K562 (cell line): Measurements from ENCODE around the gene SMARCB1. TPM values are rescaled to one million over a fixed set of nuclear protein-coding genes. Genes with fewer than 3 reads are reported as not detected.

Experiments used
- ATF7 ChIP-seq: fragments of 450-650 bp; IDR thresholded peaks from 2 replicates; pipeline ENCODE4 v1.7.1; 2014; ENCODE audit warnings: mild to moderate bottlenecking, moderate library complexity
- HMG20A ChIP-seq: fragments of 450-650 bp; formaldehyde crosslinking; conservative IDR thresholded peaks from 2 replicates; pipeline ENCODE4 v1.4.0; 2020; ENCODE audit warnings: mild to moderate bottlenecking, mixed read lengths
- LARP7 ChIP-seq: fragments of 450-650 bp; IDR thresholded peaks from 2 replicates; pipeline ENCODE4 v1.6.1; 2016
- MXI1 ChIP-seq: IDR thresholded peaks from 2 replicates; pipeline ENCODE4 v1.6.1; 2011; ENCODE audit warnings: low read depth, mild to moderate bottlenecking, improper control_type of control experiment, low read length
- NR2C1 ChIP-seq, 2 experiments: fragments of 450-650 bp; IDR thresholded peaks; 2 replicates each; pipeline ENCODE4 v1.6.1; 2017; ENCODE audit warnings: mild to moderate bottlenecking in 2 of 2, antibody characterized with exemption in 1 of 2, inconsistent platforms in 1 of 2, missing compliant biosample characterization in 1 of 2, missing genetic modification characterization in 1 of 2
- NR2F6 ChIP-seq: fragments of 450-650 bp; formaldehyde crosslinking; IDR thresholded peaks from 2 replicates; pipeline ENCODE4 v1.4.0; 2020; ENCODE audit warnings: mild to moderate bottlenecking
- RFX7 ChIP-seq: fragments of 250-450 bp; sonication (Bioruptor Pico); IDR thresholded peaks from 2 replicates; pipeline ENCODE4 v1.5.1; 2021; ENCODE audit warnings: mild to moderate bottlenecking
- SIN3A ChIP-seq, 2 experiments: fragments of 150-350 bp in 1 of 2; IDR thresholded peaks; 2 replicates each; pipeline ENCODE4 v1.6.1; 2011 to 2016; ENCODE audit warnings: borderline replicate concordance in 2 of 2, low read depth in 2 of 2, low read length in 2 of 2, mild to moderate bottlenecking in 2 of 2, moderate library complexity in 2 of 2; ENCODE audit not compliant: control insufficient read depth in 1 of 2
- TGIF2 ChIP-seq: sonication (generic); formaldehyde crosslinking; IDR thresholded peaks from 2 replicates; pipeline ENCODE4 v1.8.1; 2022; ENCODE audit warnings: mild to moderate bottlenecking, missing genetic modification reagents, moderate library complexity
- THRB ChIP-seq: fragments of 450-650 bp; formaldehyde crosslinking; conservative IDR thresholded peaks from 2 replicates; pipeline ENCODE4 v1.4.0; 2022; ENCODE audit warnings: mild to moderate bottlenecking, missing genetic modification characterization
- ZC3H11A ChIP-seq: IDR thresholded peaks from 2 replicates; pipeline ENCODE4 v1.6.1; 2012; ENCODE audit warnings: low read depth, low read length, improper control_type of control experiment
- ZC3H8 ChIP-seq: fragments of 450-650 bp; IDR thresholded peaks from 2 replicates; pipeline ENCODE4 v1.6.1; 2017
- ZNF140 ChIP-seq: fragments of 250-450 bp; sonication (Bioruptor Pico); IDR thresholded peaks from 2 replicates; pipeline ENCODE4 v1.8.0; 2021; ENCODE audit warnings: moderate library complexity, mild to moderate bottlenecking, inconsistent platforms
- ZNF347 ChIP-seq: fragments of 450-650 bp; formaldehyde crosslinking; IDR thresholded peaks from 2 replicates; pipeline ENCODE4 v1.4.0; 2020; ENCODE audit warnings: low read depth, mild to moderate bottlenecking, moderate library complexity
- ZNF398 ChIP-seq: fragments of 250-450 bp; sonication (Bioruptor Pico); IDR thresholded peaks from 2 replicates; pipeline ENCODE4 v1.8.0; 2021; ENCODE audit warnings: moderate library complexity, mild to moderate bottlenecking, inconsistent platforms
- ZNF518B ChIP-seq: fragments of 250-450 bp; sonication (Bioruptor Pico); IDR thresholded peaks from 2 replicates; pipeline ENCODE4 v1.5.0; 2021; ENCODE audit warnings: mild to moderate bottlenecking, moderate library complexity
- polyA plus RNA-seq, 8 experiments: library from polyadenylated mRNA; depleted of rRNA in 4 of 8; stranded (reverse) in 5 of 8; unstranded in 3 of 8; fragments of >200 nt; fragmentation: Nextera tagmentation in 2 of 8; fragmentation: Illumina TruSeq in 1 of 8; extraction: Ambion mirVana in 2 of 8; extraction: Trizol in 1 of 8; gene quantifications; 2 replicates each; pipeline versions ENCODE4 v1.2.1 to v1.2.3, GENCODE V29; 2011 to 2014; ENCODE audit warnings: inconsistent platforms in 1 of 8, missing spikeins in 1 of 8
- total RNA-seq, 7 experiments: library from RNA; depleted of rRNA in 6 of 7; stranded (reverse); fragments of >200 nt in 6 of 7; fragmentation: Illumina TruSeq in 2 of 7; extraction: Trizol in 2 of 7; gene quantifications; 2 replicates each; pipeline versions ENCODE4 v1.2.1 to v1.2.3, GENCODE V29; 2011 to 2021; ENCODE audit warnings: low replicate concordance in 1 of 7
- TF ChIP-seq, protein P1 (sequence below): fragments of 250-450 bp; sonication (Bioruptor Pico); IDR thresholded peaks from 2 replicates; pipeline ENCODE4 v1.8.0; 2022; ENCODE audit warnings: moderate library complexity, mild to moderate bottlenecking, inconsistent platforms

SMARCB1 gene
- total and polyA plus RNA-seq, 9 of the 15 experiments (the other 6 are each of a cell fraction or from before 2014, with no cell fraction given), result 1.2 to 113 (median 65.4) TPM

DNA sequence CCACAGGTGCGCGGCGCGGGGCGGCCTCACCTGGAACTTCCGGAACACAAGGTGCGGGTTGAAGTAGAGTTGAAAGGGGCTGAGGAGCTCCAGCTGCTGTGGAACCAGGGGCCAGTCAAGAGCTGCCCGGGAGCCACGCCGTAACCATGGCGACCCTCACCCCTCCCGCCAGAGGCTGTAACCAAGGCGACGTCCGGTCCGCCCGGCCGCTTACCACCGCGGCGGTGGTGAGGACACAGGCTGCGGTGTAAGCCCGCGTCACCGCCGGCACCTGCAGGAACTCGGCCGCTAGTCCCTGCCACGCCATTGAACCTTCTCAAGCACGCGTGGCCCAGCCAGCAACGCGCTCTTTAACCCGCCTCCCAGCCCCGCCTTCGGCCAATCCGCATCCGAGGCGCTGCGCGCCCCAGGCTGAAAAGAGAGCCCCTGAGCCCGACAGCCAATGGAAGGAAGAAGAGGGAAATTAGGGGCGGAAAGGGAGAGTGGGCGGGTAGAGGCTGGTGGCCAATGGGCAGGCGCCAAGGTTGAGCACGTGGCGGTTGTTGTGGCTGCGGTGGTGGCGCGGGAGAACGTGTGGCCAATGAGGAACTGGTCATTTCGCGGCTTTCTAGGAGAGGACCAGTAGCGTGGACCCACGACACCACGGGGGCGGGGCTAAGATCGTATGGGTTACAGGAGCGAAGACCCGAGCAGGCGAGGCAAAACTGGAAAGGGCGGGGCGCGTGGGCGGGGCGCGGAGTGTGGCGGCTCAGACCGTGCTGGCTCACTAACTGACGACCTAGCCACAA, 52.1 kb downstream of the SMARCB1 start, which contains the start of gene DERL3 (continued):
- TF ChIP-seq NR2F6 (no peak), SIN3A (IDR thresholded peaks at IDR 0.05; ENCODE audit: borderline replicate concordance in 2 of 2, control insufficient read depth in 1 of 2, low read depth in 2 of 2, low read length in 2 of 2) (peak; percentile 64 to 90; a peak in 2 of 4 replicates), RFX7 (CRISPR knock-in tag) (no peak), ZNF347 (no peak), HMG20A (no peak), NR2C1 (IDR thresholded peaks at IDR 0.05) (no peak), NR2C1 (tag; IDR thresholded peaks at IDR 0.05) (no peak), ATF7 (peak; percentile 70), THRB (CRISPR knock-in tag) (no peak), ZNF140 (no peak), ZC3H8 (no peak), ZNF398 (CRISPR knock-in tag) (no peak), ZNF518B (no peak), LARP7 (no peak), TGIF2 (CRISPR knock-in tag) (no peak), ZC3H11A (no peak), MXI1 (peak; percentile 57)
- TF ChIP-seq, protein P1, sequence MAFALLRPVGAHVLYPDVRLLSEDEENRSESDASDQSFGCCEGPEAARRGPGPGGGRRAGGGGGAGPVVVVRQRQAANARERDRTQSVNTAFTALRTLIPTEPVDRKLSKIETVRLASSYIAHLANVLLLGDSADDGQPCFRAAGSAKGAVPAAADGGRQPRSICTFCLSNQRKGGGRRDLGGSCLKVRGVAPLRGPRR (CRISPR knock-in tag), result no peak
